ENCODE measurements around the gene SPACA7.
"Not testable (repeated sequence)": the region's sequence is repeated elsewhere in the genome, so short reads cannot be mapped to it uniquely, and the experiment has no call there.

Gene SPACA7

GRCh38 chr13:112374271-112374670 lies 1.9 kb upstream of the SPACA7 start:
- H4K91ac ChIP-seq (ENCODE audit: low read depth, low read length), result no peak overlapping the region
- peaks cover 7% of the 10 kb centered on the region for H3K9me3 ChIP-seq (ENCODE audit: insufficient read depth, low read depth, low read length)
- H3K36me3 ChIP-seq (ENCODE audit: control insufficient read depth in 1 of 2, insufficient read depth in 2 of 2, low read length in 2 of 2), result no peaks in the 10 kb centered on the region
- H3K79me2 ChIP-seq (ENCODE audit: control insufficient read depth, insufficient read depth, low read length, poor library complexity), result no peaks in the 10 kb centered on the region
- no peak overlapping the region for H3K23ac ChIP-seq (ENCODE audit: low read length)
- no peak for DNase-seq
- no peak overlapping the region for H2BK120ac ChIP-seq (ENCODE audit: insufficient read depth, low read length, poor library complexity)
- no peak overlapping the region for H3K4ac ChIP-seq (ENCODE audit: low read depth, low read length)
- no peak overlapping the region for H3K18ac ChIP-seq (ENCODE audit: low read length)
- no peaks in the 10 kb centered on the region for H3K79me1 ChIP-seq (ENCODE audit: low read length)
- no CpG with 5 or more reads among the region's 10 CpGs for WGBS (ENCODE audit: extremely low coverage, insufficient coverage, insufficient read length)
- H3K27ac ChIP-seq (ENCODE audit: low read depth, low read length), result no peak overlapping the region
- no peak overlapping the region for H2AK5ac ChIP-seq (ENCODE audit: low read length)
- no peak overlapping the region for H3K9ac ChIP-seq (ENCODE audit: low read length)
- no peak overlapping the region for H2BK5ac ChIP-seq (ENCODE audit: low read depth, low read length, poor library complexity)
- H3K4me2 ChIP-seq (ENCODE audit: low read length), result no peak overlapping the region
- H3K14ac ChIP-seq (ENCODE audit: low read length), result no peak overlapping the region
- H4K12ac ChIP-seq (ENCODE audit: low read depth, low read length), result no peak overlapping the region
- no peak overlapping the region for H3K4me3 ChIP-seq (ENCODE audit: low read depth, low read length)
- H2AFZ ChIP-seq (ENCODE audit: insufficient read depth, low read length, poor library complexity), result no peak overlapping the region
- H3K4me1 ChIP-seq (ENCODE audit: control insufficient read depth in 1 of 2, insufficient read depth in 2 of 2, low read length in 2 of 2), result no peaks in the 10 kb centered on the region
- H3K27me3 ChIP-seq (ENCODE audit: insufficient read depth, low read length), result no peaks in the 10 kb centered on the region
- H4K8ac ChIP-seq (ENCODE audit: low read depth, low read length), result no peak overlapping the region
- H2BK12ac ChIP-seq (ENCODE audit: low read length), result no peak overlapping the region

- H3K4me2 ChIP-seq (ENCODE audit: low read length), result no peak overlapping the region
- WGBS (ENCODE audit: extremely low coverage, insufficient coverage, insufficient read length), result no CpG with 5 or more reads among the region's 8 CpGs
- no peak overlapping the region for H4K8ac ChIP-seq (ENCODE audit: low read depth, low read length)
- H3K4me1 ChIP-seq (ENCODE audit: control insufficient read depth in 1 of 2, insufficient read depth in 2 of 2, low read length in 2 of 2), result no peaks in the 10 kb centered on the region
- H2BK5ac ChIP-seq (ENCODE audit: low read depth, low read length, poor library complexity), result no peak overlapping the region
- peaks cover 3% of the 10 kb centered on the region for H3K9me3 ChIP-seq (ENCODE audit: insufficient read depth, low read depth, low read length)
- H3K9ac ChIP-seq (ENCODE audit: low read length), result no peak overlapping the region
- peak in 1 of 2 donors; percentile 32 for DNase-seq
- no peak overlapping the region for H4K12ac ChIP-seq (ENCODE audit: low read depth, low read length)
- H3K79me2 ChIP-seq (ENCODE audit: control insufficient read depth, insufficient read depth, low read length, poor library complexity), result no peaks in the 10 kb centered on the region
- no peaks in the 10 kb centered on the region for H3K36me3 ChIP-seq (ENCODE audit: control insufficient read depth in 1 of 2, insufficient read depth in 2 of 2, low read length in 2 of 2)
- H2BK12ac ChIP-seq (ENCODE audit: low read length), result no peak overlapping the region
- H2AFZ ChIP-seq (ENCODE audit: insufficient read depth, low read length, poor library complexity), result no peak overlapping the region
- H3K79me1 ChIP-seq (ENCODE audit: low read length), result no peaks in the 10 kb centered on the region
- no peaks in the 10 kb centered on the region for H3K27me3 ChIP-seq (ENCODE audit: insufficient read depth, low read length)
- H4K91ac ChIP-seq (ENCODE audit: low read depth, low read length), result no peak overlapping the region
- H3K4me3 ChIP-seq (ENCODE audit: low read depth, low read length), result no peak overlapping the region
- H3K14ac ChIP-seq (ENCODE audit: low read length), result no peak overlapping the region
- H3K18ac ChIP-seq (ENCODE audit: low read length), result no peak overlapping the region
- no peak overlapping the region for H2BK120ac ChIP-seq (ENCODE audit: insufficient read depth, low read length, poor library complexity)
- H2AK5ac ChIP-seq (ENCODE audit: low read length), result no peak overlapping the region
- no peak overlapping the region for H3K27ac ChIP-seq (ENCODE audit: low read depth, low read length)
- no peak overlapping the region for H3K23ac ChIP-seq (ENCODE audit: low read length)
- H3K4ac ChIP-seq (ENCODE audit: low read depth, low read length), result no peak overlapping the region
Measured at GRCh38 chr13:112391746-112392145, 15.6 kb downstream of the SPACA7 start.

GRCh38 chr13:112392719-112393118 lies 16.6 kb downstream of the SPACA7 start:
- H3K9me3 ChIP-seq (ENCODE audit: insufficient read depth, low read depth, low read length), result peaks cover 3% of the 10 kb centered on the region
- no peak overlapping the region for H2BK12ac ChIP-seq (ENCODE audit: low read length)
- no peak overlapping the region for H2BK5ac ChIP-seq (ENCODE audit: low read depth, low read length, poor library complexity)
- no peak overlapping the region for H4K91ac ChIP-seq (ENCODE audit: low read depth, low read length)
- no peaks in the 10 kb centered on the region for H3K36me3 ChIP-seq (ENCODE audit: control insufficient read depth in 1 of 2, insufficient read depth in 2 of 2, low read length in 2 of 2)
- H3K14ac ChIP-seq (ENCODE audit: low read length), result no peak overlapping the region
- H3K18ac ChIP-seq (ENCODE audit: low read length), result no peak overlapping the region
- H3K4me1 ChIP-seq (ENCODE audit: control insufficient read depth in 1 of 2, insufficient read depth in 2 of 2, low read length in 2 of 2), result no peaks in the 10 kb centered on the region
- no peak overlapping the region for H4K12ac ChIP-seq (ENCODE audit: low read depth, low read length)
- DNase-seq, result no peak
- H3K23ac ChIP-seq (ENCODE audit: low read length), result no peak overlapping the region
- H3K27me3 ChIP-seq (ENCODE audit: insufficient read depth, low read length), result no peaks in the 10 kb centered on the region
- H2BK120ac ChIP-seq (ENCODE audit: insufficient read depth, low read length, poor library complexity), result no peak overlapping the region
- H3K79me1 ChIP-seq (ENCODE audit: low read length), result no peaks in the 10 kb centered on the region
- no CpG with 5 or more reads among the region's 4 CpGs for WGBS (ENCODE audit: extremely low coverage, insufficient coverage, insufficient read length)
- no peak overlapping the region for H3K4ac ChIP-seq (ENCODE audit: low read depth, low read length)
- H3K4me2 ChIP-seq (ENCODE audit: low read length), result no peak overlapping the region
- no peaks in the 10 kb centered on the region for H3K79me2 ChIP-seq (ENCODE audit: control insufficient read depth, insufficient read depth, low read length, poor library complexity)
- H3K27ac ChIP-seq (ENCODE audit: low read depth, low read length), result no peak overlapping the region
- H3K4me3 ChIP-seq (ENCODE audit: low read depth, low read length), result no peak overlapping the region
- H2AK5ac ChIP-seq (ENCODE audit: low read length), result no peak overlapping the region
- H2AFZ ChIP-seq (ENCODE audit: insufficient read depth, low read length, poor library complexity), result no peak overlapping the region
- no peak overlapping the region for H4K8ac ChIP-seq (ENCODE audit: low read depth, low read length)
- no peak overlapping the region for H3K9ac ChIP-seq (ENCODE audit: low read length)

GRCh38 chr13:112395022-112395421 lies 18.9 kb downstream of the SPACA7 start:
- no CpG with 5 or more reads among the region's 16 CpGs for WGBS (ENCODE audit: extremely low coverage, insufficient coverage, insufficient read length)
- H3K4me2 ChIP-seq (ENCODE audit: low read length); H3K79me2 ChIP-seq (ENCODE audit: control insufficient read depth, insufficient read depth, low read length, poor library complexity); H4K91ac ChIP-seq (ENCODE audit: low read depth, low read length); H2AFZ ChIP-seq (ENCODE audit: insufficient read depth, low read length, poor library complexity); H2BK120ac ChIP-seq (ENCODE audit: insufficient read depth, low read length, poor library complexity); H2BK12ac ChIP-seq (ENCODE audit: low read length); H4K12ac ChIP-seq (ENCODE audit: low read depth, low read length); H3K27ac ChIP-seq (ENCODE audit: low read depth, low read length); DNase-seq; H2BK5ac ChIP-seq (ENCODE audit: low read depth, low read length, poor library complexity); H3K27me3 ChIP-seq (ENCODE audit: insufficient read depth, low read length); H2AK5ac ChIP-seq (ENCODE audit: low read length); H3K4me1 ChIP-seq (ENCODE audit: control insufficient read depth in 1 of 2, insufficient read depth in 2 of 2, low read length in 2 of 2); H3K4me3 ChIP-seq (ENCODE audit: low read depth, low read length); H3K36me3 ChIP-seq (ENCODE audit: control insufficient read depth in 1 of 2, insufficient read depth in 2 of 2, low read length in 2 of 2); H3K9me3 ChIP-seq (ENCODE audit: insufficient read depth, low read depth, low read length); H4K8ac ChIP-seq (ENCODE audit: low read depth, low read length); H3K4ac ChIP-seq (ENCODE audit: low read depth, low read length); H3K9ac ChIP-seq (ENCODE audit: low read length); H3K18ac ChIP-seq (ENCODE audit: low read length); H3K79me1 ChIP-seq (ENCODE audit: low read length); H3K14ac ChIP-seq (ENCODE audit: low read length); H3K23ac ChIP-seq (ENCODE audit: low read length): not testable (repeated sequence)

All from trophoblast cell (in vitro differentiated cells and primary cell).